Endothelial cell of hepatic sinusoid (primary cell): ENCODE results near the gene ZFP92.
"Not testable (repeated sequence)": the region's sequence is repeated elsewhere in the genome, so short reads cannot be mapped to it uniquely, and the experiment has no call there.

Experiments used
- in situ Hi-C: cut with HindIII; loops from 2 replicates; pipeline ENCODE4 v1.10.0; 2017; ENCODE audit warnings: low sequenced_read_pairs

The ZFP92 gene

GRCh38 chrX:153411255-153411987, at the start of gene ZFP92:
TSS of gene ZFP92 (plus strand) at chrX:153411472. CDS start at chrX:153418323, 6,851 bp downstream.
- in situ Hi-C loops = no loop called here

- in situ Hi-C loops = no loop called here
Measured at GRCh38 chrX:153361781-153362397, 49.4 kb upstream of the ZFP92 start.

- in situ Hi-C loops = no loop called here
Measured at GRCh38 chrX:153365670-153366069, 45.6 kb upstream of the ZFP92 start.

- in situ Hi-C loops = no loop called here
Measured at GRCh38 chrX:153366119-153366518, 45.2 kb upstream of the ZFP92 start.

GRCh38 chrX:153366878-153367538, 44.3 kb upstream of the ZFP92 start:
- in situ Hi-C loops = no loop called here

- in situ Hi-C loops = no loop called here
Measured at GRCh38 chrX:153370293-153371055, 40.8 kb upstream of the ZFP92 start.

GRCh38 chrX:153371256-153371655, 40.0 kb upstream of the ZFP92 start:
- in situ Hi-C loops = no loop called here

GRCh38 chrX:153372949-153373348, 38.3 kb upstream of the ZFP92 start:
- in situ Hi-C loops = no loop called here

GRCh38 chrX:153374426-153374825, 36.8 kb upstream of the ZFP92 start:
- in situ Hi-C loops = no loop called here

- in situ Hi-C loops = no loop called here
Measured at GRCh38 chrX:153375571-153375970, 35.7 kb upstream of the ZFP92 start.

- in situ Hi-C loops = no loop called here
Measured at GRCh38 chrX:153377727-153378126, 33.5 kb upstream of the ZFP92 start.

GRCh38 chrX:153378607-153379006, 32.7 kb upstream of the ZFP92 start:
- in situ Hi-C loops = no loop called here

GRCh38 chrX:153379508-153379907, 31.8 kb upstream of the ZFP92 start:
- in situ Hi-C loops = no loop called here

GRCh38 chrX:153379971-153380581, 31.2 kb upstream of the ZFP92 start:
- in situ Hi-C loops = no loop called here

- in situ Hi-C loops = no loop called here
Measured at GRCh38 chrX:153380691-153381090, 30.6 kb upstream of the ZFP92 start.

- in situ Hi-C loops = no loop called here
Measured at GRCh38 chrX:153381684-153382532, 29.4 kb upstream of the ZFP92 start.

GRCh38 chrX:153382563-153383482, 28.4 kb upstream of the ZFP92 start:
- in situ Hi-C loops = no loop called here

- in situ Hi-C loops = no loop called here
Measured at GRCh38 chrX:153384390-153384789, 26.9 kb upstream of the ZFP92 start.

- in situ Hi-C loops = not testable (repeated sequence)
Measured at GRCh38 chrX:153384973-153385372, 26.3 kb upstream of the ZFP92 start.
